Skeletal muscle cell (primary cell): ENCODE data around the gene TTC14.

Experiments used
- DNase-seq: peaks from one replicate; pipeline ENCODE4 v3.0.0-alpha.2; 2010; ENCODE audit warnings: low read depth
- H3K4me3 ChIP-seq: 2 replicates; pipeline ENCODE4 v1.5.1; 2011; ENCODE audit warnings: low read depth, mild to moderate bottlenecking, control low read depth, low read length, moderate library complexity

Gene TTC14

DNA sequence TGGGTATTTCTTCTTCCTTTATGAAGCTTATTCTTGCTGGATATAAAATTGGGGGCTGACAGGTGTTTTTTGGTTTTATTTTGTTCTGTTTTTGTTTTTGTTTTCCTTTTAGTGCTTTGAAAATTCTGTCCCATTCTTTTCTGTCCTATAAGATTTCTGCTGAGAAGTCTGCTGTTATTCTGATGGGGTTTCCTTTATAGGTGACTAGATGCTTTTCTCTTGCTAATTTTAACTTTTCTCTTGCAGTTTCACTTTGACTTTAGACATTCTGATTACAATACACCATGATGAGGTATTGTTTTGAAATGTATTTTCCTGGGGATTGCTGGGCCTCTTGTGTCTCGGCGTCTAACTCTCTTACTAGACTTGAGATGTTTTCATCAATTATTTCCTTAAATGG is 22.8 kb downstream of the TTC14 start:
- no peak for DNase-seq
- H3K4me3 ChIP-seq: no peak overlapping the region

DNA sequence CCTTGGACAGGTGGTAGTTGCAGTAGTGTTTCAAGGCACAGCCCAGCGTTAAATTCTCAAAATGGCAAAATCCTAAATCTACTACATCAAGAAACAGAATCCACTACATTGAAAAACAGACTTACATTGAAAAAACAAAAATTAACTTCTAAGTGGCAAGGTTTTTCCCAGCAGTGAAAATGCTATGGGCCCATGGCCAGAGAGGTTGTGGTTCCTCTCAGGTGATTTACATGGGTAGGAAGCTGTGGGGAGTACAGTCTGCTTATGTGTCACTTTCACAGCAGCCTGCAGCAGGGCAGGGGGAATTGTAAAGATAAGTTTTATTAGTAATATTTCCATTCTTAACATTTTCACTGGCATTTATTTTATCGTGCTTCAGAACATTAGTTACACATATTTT is 24.9 kb downstream of the TTC14 start:
- DNase-seq: no peak

DNA sequence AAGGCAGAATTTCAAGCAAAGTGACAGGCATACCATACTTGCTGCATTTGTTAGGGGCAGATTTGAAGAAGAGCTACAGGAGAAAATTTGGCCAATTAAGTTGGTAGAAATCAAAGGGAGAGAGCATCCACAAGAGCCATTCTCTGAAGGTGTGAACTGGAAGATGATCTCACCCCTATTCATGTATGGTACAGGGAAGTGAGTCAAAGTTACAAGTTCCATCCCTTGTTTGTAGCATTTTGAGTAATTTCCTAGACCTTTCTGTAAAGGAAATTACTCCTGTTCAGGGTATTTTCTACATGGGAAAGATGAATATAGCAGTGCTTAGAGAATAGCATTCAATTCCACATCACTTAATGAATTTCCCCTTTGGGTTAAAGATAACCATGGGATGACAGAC is 28.4 kb downstream of the TTC14 start:
- DNase-seq: no peak
- no peak overlapping the region for H3K4me3 ChIP-seq

More for the DNA sequence above, 24.9 kb downstream of the TTC14 start:
- no peak overlapping the region for H3K4me3 ChIP-seq

DNA sequence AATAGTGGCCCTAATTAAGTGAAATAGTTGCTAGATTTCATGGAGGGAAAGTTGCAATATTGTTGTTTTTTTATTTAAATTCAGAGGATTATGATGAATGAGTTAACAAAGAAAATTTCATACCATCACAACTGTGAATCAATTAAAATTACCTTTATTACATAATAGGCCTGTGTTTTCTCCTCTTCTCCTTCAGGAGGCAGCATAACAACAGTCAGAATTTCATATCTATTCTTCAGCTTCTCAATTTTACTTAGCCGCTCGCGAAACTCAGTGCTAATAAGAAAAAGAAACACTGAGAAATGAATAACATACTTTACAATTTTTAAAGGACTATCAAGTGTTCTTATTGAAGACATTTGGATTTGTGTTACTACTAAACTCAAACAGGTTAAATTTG is 29.4 kb downstream of the TTC14 start:
- no peak for DNase-seq
- no peak overlapping the region for H3K4me3 ChIP-seq

DNA sequence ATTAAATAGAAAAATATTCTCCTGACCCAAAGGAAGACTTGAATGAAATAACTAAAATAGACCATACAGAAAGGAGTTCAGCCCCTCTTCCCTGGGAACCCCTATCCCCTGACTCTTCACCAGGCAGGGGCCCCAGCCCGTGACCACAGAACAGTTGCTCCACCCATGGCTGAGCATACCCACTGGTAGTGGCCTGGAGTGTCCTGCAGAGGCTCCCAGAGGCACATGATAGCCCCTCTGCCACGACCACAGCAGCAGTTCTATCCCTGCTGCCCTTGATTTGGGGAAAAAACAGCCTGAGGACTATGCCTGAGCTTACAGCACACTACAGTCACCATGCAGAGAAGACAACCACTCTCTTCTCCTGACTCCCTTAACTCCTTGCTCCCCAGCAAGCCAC is 31.8 kb downstream of the TTC14 start:
- DNase-seq: no peak
- no peak overlapping the region for H3K4me3 ChIP-seq

DNA sequence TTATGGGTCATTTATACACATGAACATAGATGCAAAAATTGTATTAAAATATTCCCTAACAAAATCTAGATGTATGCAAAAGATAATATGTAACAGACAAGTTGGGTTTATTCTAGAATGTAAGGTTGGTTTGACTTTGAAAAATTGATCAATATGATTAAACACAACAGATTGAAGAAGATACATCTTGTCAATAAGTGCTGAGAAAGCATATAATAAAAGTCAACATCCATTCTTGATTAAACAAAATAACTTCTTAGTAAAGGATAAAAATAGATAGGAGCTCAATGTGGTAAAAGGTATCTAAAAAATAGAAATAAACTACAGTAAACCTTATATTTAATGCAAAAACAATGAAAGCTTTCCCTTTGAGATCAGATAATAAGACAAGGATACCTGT is 39.0 kb downstream of the TTC14 start:
- no peak overlapping the region for H3K4me3 ChIP-seq
- DNase-seq: no peak

DNA sequence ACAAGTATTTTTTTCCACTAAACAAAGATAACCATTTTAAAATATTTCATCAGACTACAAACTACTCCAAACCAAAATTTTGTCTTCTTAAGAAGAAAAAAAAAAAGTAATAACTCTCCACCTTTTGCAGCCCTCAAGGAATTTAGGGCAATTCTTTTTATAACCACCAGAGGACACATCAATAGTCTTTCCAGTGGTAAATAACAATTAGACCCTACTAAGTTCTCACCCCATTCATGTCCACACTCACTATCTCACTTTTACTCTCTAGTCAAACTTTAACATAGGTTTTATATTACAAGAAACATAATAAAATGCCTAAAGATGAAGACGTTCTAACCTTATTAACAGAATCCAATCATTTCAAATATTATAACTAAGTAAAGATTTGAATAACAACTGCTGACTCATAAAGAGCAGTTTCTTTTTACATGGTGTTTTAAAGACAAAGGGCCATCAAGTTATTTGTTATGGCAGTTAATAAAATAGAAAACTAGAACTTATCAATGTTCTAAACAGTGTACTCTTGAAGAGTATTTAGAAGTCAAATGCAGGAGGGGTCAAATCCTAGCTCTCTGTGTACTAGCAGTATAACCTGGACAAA is 44.3 kb downstream of the TTC14 start:
- DNase-seq: no peak
- no peak overlapping the region for H3K4me3 ChIP-seq

DNA sequence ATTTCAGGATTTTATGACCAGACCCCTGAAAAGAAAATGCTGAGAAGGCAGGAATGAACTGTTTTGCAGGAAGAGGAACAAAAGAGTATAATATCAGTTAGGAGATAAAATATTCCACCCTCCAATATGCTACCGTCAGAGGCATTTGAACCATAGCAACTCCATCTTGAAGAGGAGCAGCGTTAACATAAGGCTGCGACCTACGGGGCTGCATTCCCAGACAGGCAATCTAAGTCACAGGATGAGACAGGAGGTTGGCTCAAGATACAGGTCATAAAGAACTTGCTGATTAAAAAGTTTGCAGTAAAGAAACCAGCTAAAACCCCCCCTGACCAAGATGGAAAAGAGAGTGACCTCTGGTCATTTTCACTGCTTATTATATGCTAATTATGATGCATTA is 54.4 kb downstream of the TTC14 start:
- DNase-seq: no peak
- no peak overlapping the region for H3K4me3 ChIP-seq

DNA sequence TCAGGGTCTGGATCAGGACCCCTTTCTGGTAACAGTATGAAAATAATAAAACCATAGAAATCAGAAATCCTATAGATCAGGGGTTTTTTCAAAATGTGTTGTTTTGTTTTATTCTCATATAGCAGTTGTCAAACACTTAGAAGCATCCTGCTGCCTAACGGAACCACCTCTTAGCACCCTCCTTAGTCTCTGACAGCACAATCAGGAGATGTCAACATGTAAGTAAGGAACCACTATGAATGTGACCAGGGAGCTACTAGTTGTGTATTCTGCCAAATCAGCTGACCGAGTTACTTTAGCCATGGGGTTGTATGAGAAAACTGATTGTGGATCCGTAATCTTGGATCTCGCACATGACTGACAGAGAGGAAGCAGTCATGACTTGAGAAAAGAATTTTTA is 55.1 kb downstream of the TTC14 start:
- no peak overlapping the region for H3K4me3 ChIP-seq
- no peak for DNase-seq
